GM21825 (cell line): ENCODE measurements around the gene DDX28.
A peak's percentile ranks its signal among the peaks of the same experiment; 100 is the strongest.
"Not testable (repeated sequence)": the region's sequence is repeated elsewhere in the genome, so short reads cannot be mapped to it uniquely, and the experiment has no call there.

Experiments used
- ATAC-seq: cut with Tn5 transposase; IDR thresholded peaks from one replicate; pipeline ENCODE4 v1.9.1; 2021; ENCODE audit warnings: mild to moderate bottlenecking, moderate library complexity; ENCODE audit not compliant: unreplicated experiment

Gene DDX28

GRCh38 chr16:67998231-67998778 is 24.7 kb downstream of the DDX28 start:
- not testable (repeated sequence) for ATAC-seq

- no peak for ATAC-seq
These were observed 26.4 kb downstream of the DDX28 start for GRCh38 chr16:67996666-67997065.

GRCh38 chr16:67995423-67995822 is 27.6 kb downstream of the DDX28 start:
- ATAC-seq = no peak

GRCh38 chr16:67994040-67994408 is 29.0 kb downstream of the DDX28 start:
- not testable (repeated sequence) for ATAC-seq

- peak; percentile 64 for ATAC-seq
These were observed 29.6 kb downstream of the DDX28 start for GRCh38 chr16:67993207-67994039.

GRCh38 chr16:67992661-67993206 is 30.3 kb downstream of the DDX28 start:
- ATAC-seq = no peak

GRCh38 chr16:67990018-67990386 is 33.0 kb downstream of the DDX28 start:
- no peak for ATAC-seq

GRCh38 chr16:67989322-67990017 is 33.6 kb downstream of the DDX28 start:
- ATAC-seq = no peak

GRCh38 chr16:67988675-67989074 is 34.4 kb downstream of the DDX28 start:
- ATAC-seq = no peak

- no peak for ATAC-seq
These were observed 35.4 kb downstream of the DDX28 start for GRCh38 chr16:67987460-67988160.

- ATAC-seq = no peak
These were observed 36.1 kb downstream of the DDX28 start for GRCh38 chr16:67986949-67987348.

GRCh38 chr16:67982011-67982696 is 40.9 kb downstream of the DDX28 start:
- ATAC-seq = no peak

GRCh38 chr16:67979955-67980678 is 42.9 kb downstream of the DDX28 start, which contains the start of gene DPEP3:
TSS of gene DPEP3 (minus strand) at chr16:67980499. CDS start at chr16:67980380, 119 bp downstream.
- ATAC-seq = no peak

GRCh38 chr16:67977469-67978227 is 45.4 kb downstream of the DDX28 start:
- ATAC-seq = no peak

GRCh38 chr16:67977005-67977404 is 46.0 kb downstream of the DDX28 start:
- ATAC-seq = no peak

- no peak for ATAC-seq
These were observed 46.8 kb downstream of the DDX28 start for GRCh38 chr16:67976205-67976604.

GRCh38 chr16:67975321-67976105 is 47.5 kb downstream of the DDX28 start:
- ATAC-seq = no peak

GRCh38 chr16:67972285-67972684 is 50.7 kb downstream of the DDX28 start:
- not testable (repeated sequence) for ATAC-seq
